ENCODE results near the gene ITGB2.

Gene ITGB2

DNA sequence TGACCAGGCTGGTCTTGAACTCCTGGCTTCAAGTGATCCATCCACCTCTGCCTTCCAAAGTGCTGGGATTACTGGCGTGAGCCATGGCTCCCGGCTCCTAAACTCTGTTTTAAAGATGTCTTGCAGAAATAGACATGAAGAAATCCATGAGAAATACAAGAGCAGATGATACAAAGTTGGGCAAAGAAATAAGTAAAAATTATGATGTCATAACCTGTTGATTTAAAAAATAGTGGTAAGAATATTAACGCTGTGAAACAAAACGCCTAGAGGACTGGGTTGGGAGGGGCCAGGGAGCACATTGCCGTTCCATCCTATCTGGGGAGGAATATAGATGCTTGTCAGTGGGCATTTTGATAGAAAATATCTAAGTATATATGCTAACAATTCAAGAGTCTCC, 1.2 kb upstream of the ITGB2 start:
- ATAC-seq (ENCODE audit: low read depth) (no peak), DNase-seq (ENCODE audit: low spot score) (no peak)
- H3K4me1 ChIP-seq (ENCODE audit: insufficient read depth, poor library complexity, severe bottlenecking) = peaks cover 28% of the 10 kb centered on the region
- no peak overlapping the region for H3K4me3 ChIP-seq (ENCODE audit: severe bottlenecking)
- H3K27ac ChIP-seq (ENCODE audit: poor library complexity, severe bottlenecking) = no peak overlapping the region
- H3K9me3 ChIP-seq (ENCODE audit: severe bottlenecking) = no peaks in the 10 kb centered on the region
- no peaks in the 10 kb centered on the region for H3K27me3 ChIP-seq (ENCODE audit: insufficient read depth, poor library complexity, severe bottlenecking)
- H3K36me3 ChIP-seq (ENCODE audit: low read depth) = no peaks in the 10 kb centered on the region
- TF ChIP-seq, protein P1, sequence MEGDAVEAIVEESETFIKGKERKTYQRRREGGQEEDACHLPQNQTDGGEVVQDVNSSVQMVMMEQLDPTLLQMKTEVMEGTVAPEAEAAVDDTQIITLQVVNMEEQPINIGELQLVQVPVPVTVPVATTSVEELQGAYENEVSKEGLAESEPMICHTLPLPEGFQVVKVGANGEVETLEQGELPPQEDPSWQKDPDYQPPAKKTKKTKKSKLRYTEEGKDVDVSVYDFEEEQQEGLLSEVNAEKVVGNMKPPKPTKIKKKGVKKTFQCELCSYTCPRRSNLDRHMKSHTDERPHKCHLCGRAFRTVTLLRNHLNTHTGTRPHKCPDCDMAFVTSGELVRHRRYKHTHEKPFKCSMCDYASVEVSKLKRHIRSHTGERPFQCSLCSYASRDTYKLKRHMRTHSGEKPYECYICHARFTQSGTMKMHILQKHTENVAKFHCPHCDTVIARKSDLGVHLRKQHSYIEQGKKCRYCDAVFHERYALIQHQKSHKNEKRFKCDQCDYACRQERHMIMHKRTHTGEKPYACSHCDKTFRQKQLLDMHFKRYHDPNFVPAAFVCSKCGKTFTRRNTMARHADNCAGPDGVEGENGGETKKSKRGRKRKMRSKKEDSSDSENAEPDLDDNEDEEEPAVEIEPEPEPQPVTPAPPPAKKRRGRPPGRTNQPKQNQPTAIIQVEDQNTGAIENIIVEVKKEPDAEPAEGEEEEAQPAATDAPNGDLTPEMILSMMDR (IDR thresholded peaks at IDR 0.05; ENCODE audit: poor library complexity, severe bottlenecking) = no peak

DNA sequence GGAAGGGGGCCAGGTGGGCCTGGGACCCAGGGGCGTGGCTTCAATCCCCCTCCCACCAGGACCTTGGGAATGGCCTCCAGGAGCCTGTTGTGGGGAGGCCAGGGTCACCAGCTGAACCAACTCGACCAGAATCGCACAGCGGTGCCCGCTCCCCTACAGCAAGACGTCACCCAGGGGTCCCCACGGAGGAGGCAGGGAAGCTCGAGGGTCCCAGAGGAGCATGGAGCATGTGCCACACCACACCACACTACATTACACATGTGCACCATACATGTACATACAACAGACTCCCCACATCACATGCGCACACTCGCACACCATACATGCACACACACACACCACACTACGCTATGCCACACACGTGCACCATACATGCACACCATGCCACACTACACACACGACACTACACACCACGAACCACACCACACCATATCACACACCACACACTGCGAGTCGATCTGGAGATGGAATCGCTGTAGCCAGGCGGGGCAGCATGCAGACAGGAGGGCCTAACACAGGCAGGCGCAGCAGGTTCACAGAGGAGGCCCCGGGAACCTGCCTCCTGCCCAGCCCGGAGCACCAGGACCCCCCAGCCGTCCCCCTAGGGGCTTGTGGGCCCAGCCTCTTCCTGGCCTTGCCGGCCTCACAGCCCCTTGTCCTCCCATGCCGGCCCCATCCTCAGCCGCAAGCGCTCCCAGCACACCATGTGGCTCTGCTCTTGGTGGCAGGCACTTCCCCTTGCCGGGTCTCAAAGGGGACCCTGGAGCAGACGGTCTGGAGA, 596 bp downstream of the ITGB2 start:
- DNase-seq (ENCODE audit: low spot score) = no peak
- H3K27me3 ChIP-seq (ENCODE audit: insufficient read depth, poor library complexity, severe bottlenecking) = no peaks in the 10 kb centered on the region
- peaks cover 28% of the 10 kb centered on the region for H3K4me1 ChIP-seq (ENCODE audit: insufficient read depth, poor library complexity, severe bottlenecking)
- H3K4me3 ChIP-seq (ENCODE audit: severe bottlenecking) = no peak overlapping the region
- TF ChIP-seq, protein P1 (IDR thresholded peaks at IDR 0.05; ENCODE audit: poor library complexity, severe bottlenecking) = no peak
- no peak overlapping the region for H3K27ac ChIP-seq (ENCODE audit: poor library complexity, severe bottlenecking)
- H3K36me3 ChIP-seq (ENCODE audit: low read depth) = no peaks in the 10 kb centered on the region
- ATAC-seq (ENCODE audit: low read depth) = no peak
- no peaks in the 10 kb centered on the region for H3K9me3 ChIP-seq (ENCODE audit: severe bottlenecking)

DNA sequence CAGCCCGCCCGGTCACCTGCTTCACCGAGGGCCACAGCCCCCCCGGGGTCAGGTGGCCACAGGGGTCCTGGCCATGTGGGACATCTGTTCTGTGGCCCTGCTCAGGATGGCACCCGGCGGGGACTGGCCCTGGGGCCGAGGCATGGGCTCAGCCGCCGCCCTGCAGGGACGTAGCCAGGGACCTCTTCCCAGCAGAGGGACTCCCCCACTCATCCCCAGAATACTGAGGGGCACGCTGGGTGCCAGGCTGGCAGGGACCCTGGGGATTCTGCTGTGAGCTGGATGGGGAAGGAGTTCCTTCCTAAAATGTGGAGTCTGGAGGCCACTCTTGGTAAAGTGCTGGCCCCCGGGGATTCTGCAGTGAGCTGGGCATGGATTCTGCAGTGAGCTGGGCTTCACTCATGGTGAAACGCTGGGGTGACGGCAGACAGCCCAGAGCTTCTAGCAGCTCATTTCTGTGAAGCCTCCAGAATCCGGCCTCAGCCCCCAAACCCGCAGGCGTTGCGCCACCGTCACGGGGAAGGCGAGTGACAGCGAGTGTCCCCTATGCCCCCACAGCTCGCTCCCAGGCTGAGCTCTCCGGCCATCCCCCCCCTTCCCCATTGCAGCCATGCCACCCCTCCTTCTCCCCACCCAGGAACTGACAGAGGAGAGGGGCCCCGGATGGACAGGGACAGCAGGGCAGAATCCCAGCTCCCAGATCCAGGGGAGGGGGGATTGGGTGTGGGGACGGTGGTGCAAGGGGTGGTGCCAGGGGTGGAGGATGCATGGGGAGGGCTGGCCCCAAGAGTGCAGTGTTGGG, 1.4 kb downstream of the ITGB2 start:
- H3K27ac ChIP-seq (ENCODE audit: poor library complexity, severe bottlenecking) = no peak overlapping the region
- no peaks in the 10 kb centered on the region for H3K9me3 ChIP-seq (ENCODE audit: severe bottlenecking)
- H3K27me3 ChIP-seq (ENCODE audit: insufficient read depth, poor library complexity, severe bottlenecking) = no peaks in the 10 kb centered on the region
- TF ChIP-seq, protein P1 (IDR thresholded peaks at IDR 0.05; ENCODE audit: poor library complexity, severe bottlenecking) = no peak
- DNase-seq (ENCODE audit: low spot score) = no peak
- no peaks in the 10 kb centered on the region for H3K36me3 ChIP-seq (ENCODE audit: low read depth)
- H3K4me1 ChIP-seq (ENCODE audit: insufficient read depth, poor library complexity, severe bottlenecking) = peaks cover 33% of the 10 kb centered on the region
- ATAC-seq (ENCODE audit: low read depth) = no peak
- no peak overlapping the region for H3K4me3 ChIP-seq (ENCODE audit: severe bottlenecking)

DNA sequence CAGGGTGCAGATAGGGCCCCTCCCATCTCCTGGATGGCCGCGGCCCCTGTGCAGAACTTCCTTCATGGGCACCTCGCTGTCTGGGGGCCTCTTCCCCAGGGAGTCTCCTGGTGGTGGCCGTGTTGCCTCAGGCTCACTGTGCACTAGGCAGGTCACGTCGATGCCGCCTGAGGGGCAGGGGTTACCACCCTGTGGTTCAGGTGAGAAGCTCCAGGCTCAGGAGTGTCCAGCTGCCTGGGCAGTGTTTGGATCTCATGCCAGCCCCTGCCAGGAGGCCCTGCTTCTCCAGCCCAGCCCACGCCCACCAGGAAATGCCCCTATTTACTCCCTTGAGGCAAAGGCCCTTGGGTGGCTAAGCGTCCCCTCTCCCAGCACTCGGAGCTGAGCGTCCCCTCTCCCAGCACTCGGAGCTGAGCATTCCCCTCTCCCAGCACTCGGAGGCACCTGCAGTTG, 2.1 kb downstream of the ITGB2 start:
- Histone ChIP-seq H3K36me3 (ENCODE audit: low read depth) (no peaks in the 10 kb centered on the region), H3K27ac (ENCODE audit: poor library complexity, severe bottlenecking) (no peak overlapping the region), H3K9me3 (ENCODE audit: severe bottlenecking) (no peaks in the 10 kb centered on the region), H3K27me3 (ENCODE audit: insufficient read depth, poor library complexity, severe bottlenecking) (no peaks in the 10 kb centered on the region), H3K4me1 (ENCODE audit: insufficient read depth, poor library complexity, severe bottlenecking) (peaks cover 36% of the 10 kb centered on the region), H3K4me3 (ENCODE audit: severe bottlenecking) (no peak overlapping the region)
- TF ChIP-seq, protein P1 (IDR thresholded peaks at IDR 0.05; ENCODE audit: poor library complexity, severe bottlenecking) = no peak
- ATAC-seq (ENCODE audit: low read depth) (no peak), DNase-seq (ENCODE audit: low spot score) (no peak)

All from RWPE2 (cell line).